Stimulated activated CD4-positive, alpha-beta T cell treated with anti-CD3 and anti-CD28 coated beads, Interleukin-2, amount 100 ng/mL, for 4 hours (primary cell): ENCODE results near the gene ATAD1.

ENCODE experiments used
- DNase-seq: peaks from one replicate; pipeline ENCODE4 v3.0.0-alpha.2; 2020; ENCODE audit warnings: low read depth

The ATAD1 gene

GRCh38 chr10:87715552-87716347 is 102.3 kb downstream of the ATAD1 start:
- no peak for DNase-seq

- DNase-seq, result no peak
Observed at GRCh38 chr10:87713707-87714106, 104.3 kb downstream of the ATAD1 start.

GRCh38 chr10:87712913-87713616 is 105.0 kb downstream of the ATAD1 start:
- DNase-seq, result no peak

- no peak for DNase-seq
Observed at GRCh38 chr10:87707254-87707653, 110.8 kb downstream of the ATAD1 start.

- DNase-seq, result no peak
Observed at GRCh38 chr10:87706731-87707130, 111.3 kb downstream of the ATAD1 start.

GRCh38 chr10:87705339-87705738 is 112.7 kb downstream of the ATAD1 start:
- DNase-seq, result no peak

GRCh38 chr10:87703771-87704170 is 114.3 kb downstream of the ATAD1 start:
- no peak for DNase-seq

GRCh38 chr10:87702973-87703294 is 115.1 kb downstream of the ATAD1 start:
- DNase-seq, result no peak

GRCh38 chr10:87702260-87702972 is 115.6 kb downstream of the ATAD1 start:
- no peak for DNase-seq
